Gastrocnemius medialis (tissue), 4 donors: ENCODE data around the gene NECAP2.

Experiments used
- CTCF ChIP-seq, 5 experiments: fragments of 450-650 bp in 3 of 5; fragments of 200-600 bp in 2 of 5; sonication (generic) in 2 of 5; IDR thresholded peaks in 4 of 5; conservative IDR thresholded peaks in 1 of 5; 1 replicate in 4 of 5; 2 replicates in 1 of 5; pipeline ENCODE4 v1.5.1; 2016 to 2019; ENCODE audit warnings: antibody characterized with exemption in 5 of 5, mild to moderate bottlenecking in 3 of 5, moderate library complexity in 3 of 5
- POLR2A ChIP-seq, 2 donors: fragments of 450-650 bp; IDR thresholded peaks; one replicate each; pipeline ENCODE4 v1.6.1; 2017; ENCODE audit warnings: antibody characterized with exemption in 2 of 2, mild to moderate bottlenecking in 2 of 2, moderate library complexity in 2 of 2

GRCh38 chr1:16438924-16439323 lies 1.6 kb upstream of the NECAP2 start:
- no peak for TF ChIP-seq POLR2A (IDR thresholded peaks at IDR 0.05)
- TF ChIP-seq CTCF (IDR thresholded peaks at IDR 0.05 in 4 of 5, conservative IDR thresholded peaks at IDR 0.05 in 1 of 5): no peak
